HL-60/S4 treated with phorbol 12-myristate 13-acetate at 8.2 ng/mL for 4 days and 3 days (cell line): ENCODE data around the gene TUBD1.
"Not testable (repeated sequence)": the region's sequence is repeated elsewhere in the genome, so short reads cannot be mapped to it uniquely, and the experiment has no call there.

Source experiments
- in situ Hi-C: fragments of 300-500 bp; cut with MboI; formaldehyde crosslinking; loops from 2 replicates; pipeline ENCODE4 v1.15.0; 2022; ENCODE audit warnings: low sequenced_read_pairs

TUBD1 gene

GRCh38 chr17:59892924-59893675 lies at the start of gene TUBD1, which contains the start of gene RPS6KB1:
TUBD1 (minus strand) TSS chr17:59892943; CDS start chr17:59891002, 1,941 bp downstream.
RPS6KB1 (plus strand) TSS chr17:59893121; CDS start chr17:59893185, 64 bp downstream.
- in situ Hi-C loops: no loop called here

- in situ Hi-C loops: no loop called here
These were observed 48.4 kb upstream of the TUBD1 start for GRCh38 chr17:59941131-59941530.

GRCh38 chr17:59940697-59941096 lies 48.0 kb upstream of the TUBD1 start:
- in situ Hi-C loops: not testable (repeated sequence)

GRCh38 chr17:59933317-59933716 lies 40.6 kb upstream of the TUBD1 start:
- in situ Hi-C loops: not testable (repeated sequence)

- in situ Hi-C loops: not testable (repeated sequence)
These were observed 38.0 kb upstream of the TUBD1 start for GRCh38 chr17:59930768-59931167.

- in situ Hi-C loops: not testable (repeated sequence)
These were observed 37.4 kb upstream of the TUBD1 start for GRCh38 chr17:59930121-59930520.

GRCh38 chr17:59920637-59921036 lies 27.9 kb upstream of the TUBD1 start:
- in situ Hi-C loops: not testable (repeated sequence)

GRCh38 chr17:59916446-59916845 lies 23.7 kb upstream of the TUBD1 start:
- in situ Hi-C loops: no loop called here

GRCh38 chr17:59914274-59914854 lies 21.6 kb upstream of the TUBD1 start:
- in situ Hi-C loops: no loop called here

GRCh38 chr17:59907467-59907866 lies 14.7 kb upstream of the TUBD1 start:
- in situ Hi-C loops: no loop called here

GRCh38 chr17:59903455-59903854 lies 10.7 kb upstream of the TUBD1 start:
- in situ Hi-C loops: no loop called here

- in situ Hi-C loops: no loop called here
These were observed 8.9 kb upstream of the TUBD1 start for GRCh38 chr17:59901604-59902003.

- in situ Hi-C loops: no loop called here
These were observed 6.4 kb upstream of the TUBD1 start for GRCh38 chr17:59899099-59899498.

GRCh38 chr17:59897090-59897489 lies 4.3 kb upstream of the TUBD1 start:
- in situ Hi-C loops: no loop called here

- in situ Hi-C loops: no loop called here
These were observed 945 bp upstream of the TUBD1 start for GRCh38 chr17:59893676-59894100.

- in situ Hi-C loops: no loop called here
These were observed 356 bp downstream of the TUBD1 start for GRCh38 chr17:59892251-59892923.

GRCh38 chr17:59890720-59891119 lies 2.0 kb downstream of the TUBD1 start:
- in situ Hi-C loops: no loop called here

- in situ Hi-C loops: no loop called here
These were observed 4.5 kb downstream of the TUBD1 start for GRCh38 chr17:59888145-59888750.

- in situ Hi-C loops: no loop called here
These were observed 7.9 kb downstream of the TUBD1 start for GRCh38 chr17:59884861-59885260.

- in situ Hi-C loops: no loop called here
These were observed 14.1 kb downstream of the TUBD1 start for GRCh38 chr17:59878624-59879023.

GRCh38 chr17:59877965-59878364 lies 14.8 kb downstream of the TUBD1 start:
- in situ Hi-C loops: no loop called here
